ENCODE measurements around the gene GPR151.
"Not testable (repeated sequence)": the region's sequence is repeated elsewhere in the genome, so short reads cannot be mapped to it uniquely, and the experiment has no call there.

GPR151 gene

GRCh38 chr5:146516151-146516475 is at the start of gene GPR151:
TSS of gene GPR151 (minus strand) at chr5:146516190. CDS start at chr5:146516113, 77 bp downstream.
- DNase-seq: no peak

DNA sequence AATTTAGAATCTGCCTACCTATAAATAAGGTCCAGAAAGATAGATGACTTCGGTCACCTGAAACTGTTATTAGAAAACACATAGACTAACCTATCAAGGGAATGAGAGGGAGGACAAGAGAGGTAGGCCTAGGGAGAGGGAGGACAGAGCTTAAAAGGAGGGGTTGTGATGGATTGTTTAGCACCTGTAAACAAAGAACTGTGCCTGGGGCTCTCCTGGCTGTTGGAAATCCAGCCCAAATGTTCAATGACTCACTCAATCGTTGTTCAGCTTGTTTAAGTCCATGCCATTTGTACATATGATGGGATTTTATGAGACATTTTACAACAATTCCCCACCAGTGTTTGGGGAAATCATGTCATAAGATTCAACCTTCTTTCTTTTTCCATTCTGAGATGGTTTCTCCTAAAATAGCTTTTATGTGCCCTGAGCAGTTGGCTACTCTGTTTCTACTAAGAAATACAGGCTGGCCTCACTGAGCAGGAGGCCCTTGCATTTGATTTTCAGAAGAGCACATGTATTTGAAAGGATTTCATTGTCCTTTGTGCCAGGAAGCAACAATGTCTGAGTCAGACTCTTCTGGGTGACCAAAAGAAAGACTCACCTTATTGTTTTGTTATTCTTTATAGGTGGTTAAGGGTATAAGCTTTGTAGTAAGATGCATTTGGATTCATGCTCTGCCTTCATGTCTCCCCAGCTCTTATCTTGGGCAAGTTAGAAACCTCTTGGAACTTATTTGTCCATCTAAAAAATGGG is 48.2 kb upstream of the GPR151 start:
- no peak for DNase-seq

- no peak for DNase-seq
Observed at GRCh38 chr5:146562461-146562860, 46.5 kb upstream of the GPR151 start.

- DNase-seq: no peak
Observed at GRCh38 chr5:146561711-146562110, 45.7 kb upstream of the GPR151 start.

DNA sequence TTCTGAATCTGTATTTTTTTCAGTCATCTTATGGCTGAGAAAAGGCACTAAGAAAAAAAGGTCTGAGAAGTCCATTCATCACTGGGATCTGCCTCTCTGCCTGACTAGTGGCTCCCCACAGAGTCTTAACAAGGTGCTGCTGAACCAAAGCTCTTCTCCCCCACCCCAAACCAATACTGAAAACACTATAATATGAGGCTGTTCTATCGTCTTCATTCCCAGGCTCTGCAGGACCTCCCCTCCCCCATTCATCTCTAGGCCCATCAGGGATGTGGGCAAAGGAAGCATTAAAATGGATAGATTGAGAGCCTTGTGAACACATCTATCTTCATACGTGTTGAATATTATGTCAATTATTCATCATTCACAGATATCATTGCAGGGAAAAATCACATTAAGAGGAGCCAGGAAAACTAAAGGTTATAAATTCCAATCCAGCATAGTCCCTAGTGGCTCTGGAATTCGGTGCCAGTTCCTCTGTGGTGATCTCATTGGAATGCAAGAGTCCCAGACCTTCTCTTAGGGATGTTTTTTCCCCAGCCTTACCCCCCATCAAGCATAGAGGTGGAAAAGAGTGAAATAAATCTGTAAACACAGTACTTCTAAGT is 44.3 kb upstream of the GPR151 start:
- DNase-seq: no peak

GRCh38 chr5:146556884-146557283 is 40.9 kb upstream of the GPR151 start:
- not testable (repeated sequence) for DNase-seq

DNA sequence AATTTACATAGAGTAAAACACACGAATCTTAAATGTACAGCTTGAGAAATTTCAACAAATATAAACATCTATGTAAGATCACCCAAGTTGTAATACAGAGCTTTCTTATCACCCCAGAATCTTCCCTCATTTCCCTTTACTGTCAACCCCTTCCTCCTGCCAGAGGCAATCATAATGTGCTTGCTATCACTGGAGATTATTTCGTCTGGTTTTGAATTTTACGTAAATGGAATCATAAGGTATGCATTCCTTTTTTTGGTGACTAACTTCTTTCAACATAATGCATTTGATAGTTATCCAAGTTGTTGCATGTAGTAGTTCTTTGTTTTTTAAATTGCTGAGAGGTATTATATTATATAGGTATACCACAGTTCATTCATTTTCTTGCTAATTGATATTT is 37.5 kb upstream of the GPR151 start:
- DNase-seq: no peak

DNA sequence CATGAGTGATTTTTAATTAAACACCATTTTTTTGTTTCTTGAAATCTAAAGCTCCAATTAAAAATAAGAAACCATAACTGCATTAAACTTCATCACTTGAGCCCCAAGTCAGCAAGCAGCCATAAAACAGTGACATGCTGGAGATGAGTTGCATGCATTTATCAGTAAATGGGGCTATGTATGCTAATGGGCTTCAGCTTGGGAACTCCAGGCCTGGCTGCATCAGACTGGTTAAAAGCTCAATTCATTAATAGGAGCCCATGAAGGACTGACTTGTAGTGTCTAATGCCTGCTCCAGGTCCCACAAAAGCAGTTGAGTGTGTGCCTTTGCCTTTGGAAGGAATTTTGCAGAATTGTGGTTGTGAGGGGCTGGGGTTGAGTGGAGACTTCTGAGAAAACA is 33.6 kb upstream of the GPR151 start:
- DNase-seq: no peak

DNA sequence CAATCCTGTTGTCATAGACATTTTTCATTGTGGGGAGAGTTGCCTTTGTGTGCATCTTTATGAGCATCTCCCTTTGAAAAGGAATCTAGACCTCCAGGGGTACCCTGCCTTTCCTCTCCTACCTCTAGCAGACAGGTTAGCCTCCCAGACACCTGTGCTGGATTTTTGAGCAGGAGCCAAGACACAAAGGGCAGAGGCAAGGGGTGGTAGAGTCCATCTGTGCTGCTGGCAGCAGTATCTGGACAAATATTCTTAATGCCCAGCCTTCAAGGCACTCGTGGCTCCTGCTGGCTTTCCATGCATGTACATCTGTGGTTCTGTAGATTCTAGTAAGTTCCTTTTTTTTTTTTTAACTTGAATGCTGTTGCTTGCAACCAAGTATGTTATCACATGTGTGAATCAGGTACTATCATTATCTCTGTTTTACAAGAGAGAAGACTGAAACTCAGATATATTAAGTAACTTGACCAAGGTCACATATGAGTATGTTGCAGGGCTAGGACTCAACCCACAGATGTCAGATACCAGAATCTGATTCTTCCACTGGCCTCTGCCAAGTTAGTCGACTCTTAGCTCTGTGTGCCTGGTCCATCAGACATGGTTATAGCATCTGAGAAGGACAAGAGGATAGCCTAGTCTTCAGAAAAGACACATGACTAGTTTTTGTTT is 32.9 kb upstream of the GPR151 start:
- DNase-seq: no peak

DNA sequence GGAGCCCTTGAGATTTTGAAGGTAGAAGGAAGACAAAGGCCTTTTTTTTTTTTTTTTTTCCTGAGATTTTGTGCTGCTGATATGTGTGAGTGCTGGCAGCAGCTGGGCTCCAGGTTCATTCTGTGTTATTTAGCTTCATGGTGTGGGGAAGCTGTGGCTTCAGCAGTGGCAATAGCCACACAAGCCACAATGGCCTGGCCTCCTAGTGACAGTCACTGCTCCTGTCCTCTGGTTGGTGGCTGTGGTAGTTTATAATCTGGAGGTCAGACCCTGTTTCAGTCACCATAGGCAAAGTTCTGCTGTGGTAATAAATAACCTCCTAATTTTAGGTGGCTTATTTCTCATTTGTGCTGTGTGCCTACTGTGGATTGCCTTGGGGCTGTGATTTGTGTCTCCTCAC is 28.2 kb upstream of the GPR151 start:
- DNase-seq: no peak

DNA sequence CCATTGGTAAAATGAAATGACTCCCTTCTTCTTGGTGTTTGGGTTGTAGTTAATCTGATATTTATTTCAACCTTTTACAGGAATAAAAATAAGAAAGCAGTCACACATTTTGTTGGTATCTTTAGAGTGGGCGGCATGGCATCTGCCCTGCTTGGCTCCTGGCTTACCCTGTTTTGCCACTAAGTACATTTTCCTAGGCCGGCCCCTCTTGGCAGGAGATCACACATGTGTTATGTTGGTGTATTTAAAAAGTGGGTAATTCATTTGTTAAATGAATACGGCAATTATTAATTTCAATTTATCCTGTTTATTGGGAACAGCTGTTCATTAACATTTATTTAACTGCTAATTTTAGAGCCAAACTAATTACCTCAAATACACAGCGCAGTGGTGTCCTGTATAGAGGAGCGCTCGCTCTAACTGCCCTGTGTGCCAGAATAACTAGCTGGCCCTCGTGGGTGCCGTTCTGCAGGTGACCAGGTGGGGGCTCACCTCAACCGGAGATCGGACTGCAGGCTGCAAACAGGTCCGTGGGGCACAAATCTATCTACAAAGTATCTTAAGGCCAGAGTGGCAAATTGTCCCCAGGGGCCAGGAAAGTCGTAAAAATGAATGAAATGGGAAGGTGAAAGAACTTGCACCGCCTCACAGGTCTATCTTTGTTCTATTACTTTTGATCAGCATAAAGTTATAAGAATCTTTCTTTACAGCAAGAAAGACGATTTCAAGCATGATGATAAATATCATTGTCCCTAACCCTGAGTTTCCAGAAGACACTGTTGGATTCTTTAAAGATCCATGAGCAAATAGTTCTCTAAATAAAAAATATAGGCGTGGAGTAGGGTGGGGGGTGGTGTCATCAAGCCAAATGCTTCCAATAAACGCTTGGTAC is 26.2 kb upstream of the GPR151 start:
- peak; percentile 66 for DNase-seq

DNA sequence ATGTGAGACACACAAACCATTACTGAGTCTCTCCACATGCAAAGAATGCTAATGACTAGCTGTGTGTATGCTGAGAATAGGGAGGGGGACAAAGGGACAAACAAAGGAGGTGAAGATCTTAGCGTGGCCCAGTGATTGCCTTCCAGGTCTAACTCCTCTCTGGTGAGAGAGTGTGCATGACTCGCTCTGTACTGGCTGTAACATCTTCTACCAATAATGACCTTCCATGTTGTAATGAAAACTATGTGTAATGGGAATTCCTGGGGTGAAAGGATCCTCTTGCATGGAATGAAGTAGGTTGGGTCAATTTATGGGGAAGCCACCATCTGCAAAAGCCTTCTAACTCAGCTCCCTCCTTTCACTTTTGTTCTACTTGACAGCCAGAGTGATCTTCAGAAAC is 24.4 kb upstream of the GPR151 start:
- DNase-seq: no peak

GRCh38 chr5:146539973-146540372 is 24.0 kb upstream of the GPR151 start:
- DNase-seq: no peak

GRCh38 chr5:146538432-146538831 is 22.4 kb upstream of the GPR151 start:
- DNase-seq: no peak

DNA sequence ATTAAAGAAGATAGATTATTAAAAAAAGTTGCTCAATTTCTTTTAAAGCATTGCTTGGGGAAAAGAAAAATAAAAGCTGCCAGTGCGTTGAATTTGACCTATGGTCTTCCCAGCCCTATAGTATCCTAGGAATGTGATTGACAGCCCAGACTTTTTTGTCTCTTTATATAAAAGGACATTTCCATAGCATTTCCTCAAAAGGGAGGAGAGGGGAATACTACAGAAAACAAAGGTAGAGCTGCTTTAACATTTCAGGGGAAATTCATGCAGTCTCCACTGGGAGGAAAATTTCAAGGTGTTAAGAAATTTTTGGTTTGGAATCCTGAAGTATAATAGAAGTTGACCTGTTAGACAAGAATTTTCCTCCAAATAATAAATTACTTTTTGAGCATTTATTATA is 17.9 kb upstream of the GPR151 start:
- DNase-seq: no peak

GRCh38 chr5:146533260-146533857 is 17.4 kb upstream of the GPR151 start:
- peak; percentile 71 for DNase-seq

- no peak for DNase-seq
Observed at GRCh38 chr5:146529984-146530383, 14.0 kb upstream of the GPR151 start.

DNA sequence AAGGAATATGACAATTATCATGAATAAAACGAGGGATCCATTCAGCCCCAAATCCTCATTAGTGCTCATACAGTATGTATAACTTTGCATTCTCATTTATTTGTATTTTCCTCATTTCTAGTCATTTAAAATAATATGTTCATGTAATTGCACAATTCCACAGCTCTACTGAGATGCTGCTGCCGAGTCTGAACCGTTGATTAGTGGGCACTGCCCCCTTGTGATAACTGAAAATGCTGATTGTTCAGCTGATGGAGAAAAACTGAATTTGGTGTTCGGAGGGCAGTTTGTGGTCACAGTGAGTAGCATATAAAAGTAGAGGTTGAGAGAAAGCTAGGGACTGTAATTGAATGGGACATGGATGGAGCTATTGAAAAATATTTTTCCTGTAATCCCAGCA is 12.2 kb upstream of the GPR151 start:
- no peak for DNase-seq

DNA sequence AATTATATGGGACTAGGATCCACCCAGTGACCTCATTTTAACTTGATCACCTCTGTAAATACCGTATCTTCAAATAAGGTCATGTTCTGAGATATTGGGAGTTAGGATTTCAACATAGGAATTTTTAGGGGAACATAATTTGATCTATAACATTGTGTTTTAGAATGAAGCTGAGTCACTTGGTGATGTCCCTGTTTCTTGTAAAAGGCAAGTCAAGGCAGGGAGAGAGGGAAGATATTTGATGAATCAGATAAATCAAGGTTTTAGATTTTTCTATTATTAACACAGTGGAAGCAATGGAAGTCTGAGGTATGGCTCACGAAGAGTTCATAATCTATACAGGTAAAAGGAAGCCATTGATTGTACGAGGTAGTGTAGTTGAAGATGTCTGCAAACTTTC is 11.8 kb upstream of the GPR151 start:
- no peak for DNase-seq

DNA sequence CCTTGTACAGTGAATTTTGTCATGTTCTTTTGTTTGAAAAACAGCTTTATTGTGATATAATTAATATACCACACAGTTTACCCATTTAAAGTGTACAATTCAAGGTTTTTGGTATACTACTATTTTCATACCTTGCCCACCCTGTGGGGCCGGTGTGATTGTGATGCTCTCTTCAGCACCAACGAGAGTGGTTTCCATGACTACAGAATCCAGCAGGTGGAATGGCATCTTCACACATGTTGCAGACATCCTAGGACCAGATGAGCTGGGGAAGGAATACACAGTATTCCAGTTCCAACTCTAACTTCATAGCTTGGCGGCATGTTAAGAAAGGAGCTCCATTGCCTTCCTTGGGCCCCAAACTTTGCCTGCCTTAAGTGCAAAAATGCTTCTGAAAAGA is 7.7 kb upstream of the GPR151 start:
- no peak for DNase-seq

DNA sequence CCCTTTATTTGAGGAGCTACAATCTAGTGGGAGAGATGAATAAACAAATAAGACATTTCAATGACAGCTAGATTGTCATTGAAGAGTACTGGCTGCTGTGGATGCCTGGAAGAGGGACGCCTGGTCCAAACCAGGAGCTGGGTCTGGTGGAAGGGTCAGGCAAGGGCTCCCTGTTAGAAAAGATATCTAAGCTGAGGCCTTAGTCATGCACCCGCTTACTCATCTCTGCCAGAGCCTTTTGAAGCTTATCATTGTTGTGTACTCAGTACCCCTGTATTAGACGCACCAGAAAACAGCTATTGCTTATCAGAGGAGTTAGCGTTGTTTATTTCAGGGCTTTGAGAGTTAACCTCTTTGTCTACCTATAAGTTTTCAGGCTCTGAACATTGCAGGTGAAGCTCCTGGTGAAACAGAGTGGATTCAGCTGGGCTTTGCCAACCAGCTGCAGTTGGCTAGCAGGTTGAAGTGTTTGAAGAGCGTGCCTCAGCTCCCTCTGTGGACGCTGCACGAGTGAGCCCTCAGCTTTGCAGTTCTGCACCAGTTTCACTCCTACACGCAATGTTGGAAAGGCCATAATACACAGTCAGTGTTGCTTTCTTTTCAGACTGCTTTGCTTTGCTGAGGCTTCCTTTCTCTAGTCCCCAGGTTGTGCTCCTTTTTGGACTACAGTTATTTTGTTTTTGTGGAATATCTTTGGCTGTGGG is 5.6 kb upstream of the GPR151 start:
- no peak for DNase-seq

DNA sequence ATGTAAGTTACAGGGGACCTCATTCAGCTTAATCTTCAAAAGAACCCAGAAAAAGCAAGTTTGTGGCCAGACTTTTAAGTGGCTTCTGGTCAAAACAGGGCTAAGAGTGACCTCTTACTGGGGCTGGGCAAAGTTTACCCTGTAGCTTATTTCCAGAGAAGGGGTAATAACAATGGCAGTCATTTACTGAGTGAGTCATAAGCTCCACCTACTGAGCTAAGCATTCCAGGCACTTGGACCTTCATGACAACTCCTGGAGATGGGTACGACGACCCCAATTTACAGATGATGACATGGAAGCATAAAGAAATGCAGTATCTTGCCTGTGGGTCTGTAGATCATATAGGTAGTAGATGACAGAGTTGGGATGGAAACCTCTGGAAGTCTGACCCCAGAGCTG is 4.7 kb upstream of the GPR151 start:
- no peak for DNase-seq

Measured in CD4-positive, alpha-beta T cell treated with Interleukin-12 subunit alpha and Interleukin-12 subunit beta, for 1 hour (primary cell).